Loucy (cell line): ENCODE measurements around the gene M1AP.

Experiments used
- H2AFZ ChIP-seq: fragments of 200-600 bp; sonication (generic); 2 replicates; pipeline ENCODE4 v1.6.0; 2016; ENCODE audit warnings: antibody characterized with exemption, mild to moderate bottlenecking, low read length, moderate library complexity
- H3F3A ChIP-seq: fragments of 200-600 bp; 2 replicates; pipeline ENCODE4 v1.6.0; 2016; ENCODE audit warnings: antibody characterized with exemption, low read depth, mild to moderate bottlenecking
- H3K27me3 ChIP-seq: fragments of 200-600 bp; sonication (generic); 2 replicates; pipeline ENCODE4 v1.6.1; 2014; ENCODE audit warnings: low read length, mild to moderate bottlenecking; ENCODE audit not compliant: insufficient read depth, poor library complexity, severe bottlenecking
- H3K36me3 ChIP-seq: fragments of 200-600 bp; sonication (generic); 2 replicates; pipeline ENCODE4 v1.6.1; 2016; ENCODE audit warnings: low read length; ENCODE audit not compliant: insufficient read depth
- H3K4me1 ChIP-seq: fragments of 200-600 bp; sonication (generic); 2 replicates; pipeline ENCODE4 v1.5.1; 2014; ENCODE audit warnings: low read length, mild to moderate bottlenecking; ENCODE audit not compliant: insufficient read depth, poor library complexity, severe bottlenecking
- H3K4me2 ChIP-seq: fragments of 200-600 bp; sonication (generic); 2 replicates; pipeline ENCODE4 v1.6.0; 2014; ENCODE audit warnings: antibody characterized with exemption, low read length, low read depth, mild to moderate bottlenecking; ENCODE audit not compliant: poor library complexity, severe bottlenecking
- H3K4me3 ChIP-seq: fragments of 200-600 bp; sonication (generic); 2 replicates; pipeline ENCODE4 v1.5.1; 2014; ENCODE audit warnings: low read length, mild to moderate bottlenecking, mixed read lengths; ENCODE audit not compliant: poor library complexity, severe bottlenecking
- H3K79me2 ChIP-seq: fragments of 200-600 bp; sonication (generic); 2 replicates; pipeline ENCODE4 v1.6.1; 2014; ENCODE audit warnings: low read length; ENCODE audit not compliant: insufficient read depth
- H3K9ac ChIP-seq: fragments of 200-600 bp; sonication (generic); 2 replicates; pipeline ENCODE4 v1.6.0; 2014; ENCODE audit warnings: mild to moderate bottlenecking, low read depth, low read length, moderate library complexity; ENCODE audit not compliant: poor library complexity, severe bottlenecking
- H3K9me2 ChIP-seq: fragments of 200-600 bp; sonication (generic); replicated peaks from 2 replicates; pipeline ENCODE4 v1.6.1; 2016; ENCODE audit warnings: low read depth, low read length, mixed read lengths
- H3K9me3 ChIP-seq: fragments of 200-600 bp; sonication (generic); 2 replicates; pipeline ENCODE4 v1.6.1; 2014; ENCODE audit warnings: mild to moderate bottlenecking, antibody characterized with exemption, low read length, low read depth; ENCODE audit not compliant: insufficient read depth
- H4K20me1 ChIP-seq: fragments of 200-600 bp; sonication (generic); 2 replicates; pipeline ENCODE4 v1.6.0; 2014; ENCODE audit warnings: antibody characterized with exemption, low read length, mild to moderate bottlenecking; ENCODE audit not compliant: insufficient read depth, poor library complexity, severe bottlenecking
- EZH2phosphoT487 ChIP-seq: fragments of 200-600 bp; IDR thresholded peaks from 2 replicates; pipeline ENCODE4 v1.6.1; 2018; ENCODE audit warnings: antibody characterized with exemption, mild to moderate bottlenecking, moderate library complexity, borderline replicate concordance
- TF ChIP-seq, protein P1 (sequence below): fragments of 200-600 bp; sonication (generic); conservative IDR thresholded peaks from 2 replicates; pipeline ENCODE4 v1.5.1; 2014; ENCODE audit warnings: mild to moderate bottlenecking, antibody characterized with exemption, low read length

The M1AP gene

DNA sequence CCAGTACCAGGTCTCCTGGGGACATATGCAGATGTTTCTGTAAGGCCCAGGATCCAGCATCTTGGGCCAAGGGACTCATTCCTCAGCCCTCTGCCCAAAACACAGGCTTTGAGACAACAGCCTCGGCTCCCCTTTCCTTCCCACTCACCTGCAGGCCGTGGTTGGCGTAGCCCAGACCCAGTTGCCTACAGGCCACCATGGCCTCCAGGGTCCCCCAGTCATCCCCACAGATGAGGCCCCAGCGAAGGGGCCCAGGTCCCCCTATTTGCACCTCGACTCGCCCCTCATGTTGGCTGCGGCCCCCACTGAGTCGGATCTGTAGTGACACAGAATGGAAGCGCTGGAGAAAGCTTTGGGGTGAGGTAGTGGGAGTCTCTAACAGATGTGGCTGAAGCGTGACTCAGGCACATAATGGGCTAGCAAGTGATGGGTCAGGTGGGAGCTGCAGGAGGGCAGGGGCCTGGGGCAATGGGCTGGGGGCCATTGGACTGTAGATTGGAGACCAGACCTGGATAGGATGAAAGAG, 112.6 kb downstream of the M1AP start:
- peaks cover 16% of the 10 kb centered on the region for H3K4me1 ChIP-seq
- H3K9me3 ChIP-seq, result no peaks in the 10 kb centered on the region
- H3K4me2 ChIP-seq, result no peak overlapping the region
- H3F3A ChIP-seq, result no peaks in the 10 kb centered on the region
- no peak overlapping the region for H3K4me3 ChIP-seq
- peaks cover 4% of the 10 kb centered on the region for H4K20me1 ChIP-seq
- H3K27me3 ChIP-seq, result no peaks in the 10 kb centered on the region
- no peak overlapping the region for H2AFZ ChIP-seq
- peaks cover 3% of the 10 kb centered on the region; the same call in 1 of the 2 replicates for H3K36me3 ChIP-seq
- TF ChIP-seq, protein P1, sequence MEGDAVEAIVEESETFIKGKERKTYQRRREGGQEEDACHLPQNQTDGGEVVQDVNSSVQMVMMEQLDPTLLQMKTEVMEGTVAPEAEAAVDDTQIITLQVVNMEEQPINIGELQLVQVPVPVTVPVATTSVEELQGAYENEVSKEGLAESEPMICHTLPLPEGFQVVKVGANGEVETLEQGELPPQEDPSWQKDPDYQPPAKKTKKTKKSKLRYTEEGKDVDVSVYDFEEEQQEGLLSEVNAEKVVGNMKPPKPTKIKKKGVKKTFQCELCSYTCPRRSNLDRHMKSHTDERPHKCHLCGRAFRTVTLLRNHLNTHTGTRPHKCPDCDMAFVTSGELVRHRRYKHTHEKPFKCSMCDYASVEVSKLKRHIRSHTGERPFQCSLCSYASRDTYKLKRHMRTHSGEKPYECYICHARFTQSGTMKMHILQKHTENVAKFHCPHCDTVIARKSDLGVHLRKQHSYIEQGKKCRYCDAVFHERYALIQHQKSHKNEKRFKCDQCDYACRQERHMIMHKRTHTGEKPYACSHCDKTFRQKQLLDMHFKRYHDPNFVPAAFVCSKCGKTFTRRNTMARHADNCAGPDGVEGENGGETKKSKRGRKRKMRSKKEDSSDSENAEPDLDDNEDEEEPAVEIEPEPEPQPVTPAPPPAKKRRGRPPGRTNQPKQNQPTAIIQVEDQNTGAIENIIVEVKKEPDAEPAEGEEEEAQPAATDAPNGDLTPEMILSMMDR, result no peak
- TF ChIP-seq EZH2phosphoT487, result no peak
- no peak overlapping the region for H3K9ac ChIP-seq
- peaks cover 16% of the 10 kb centered on the region for H3K79me2 ChIP-seq
- no peaks in the 10 kb centered on the region for H3K9me2 ChIP-seq

DNA sequence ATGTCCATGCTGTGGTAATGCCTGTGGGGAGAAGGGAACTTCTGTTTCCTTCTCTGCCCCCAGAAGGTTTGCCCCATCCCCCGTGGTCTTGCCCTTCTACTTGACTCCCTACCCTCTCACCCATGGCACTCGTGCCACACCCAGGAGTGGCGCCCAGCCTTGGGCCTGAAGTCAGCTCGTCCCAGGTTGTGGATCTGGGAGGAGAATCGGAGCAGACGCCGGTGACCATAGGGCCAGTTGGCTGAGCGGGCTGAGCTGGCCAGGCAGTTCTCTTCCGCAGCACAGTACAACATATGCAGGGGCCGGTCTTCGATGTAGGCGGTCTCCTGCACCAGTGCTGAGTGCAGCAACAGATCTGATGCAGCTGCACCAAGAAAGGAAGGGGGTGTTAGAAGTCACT, 113.7 kb downstream of the M1AP start:
- peaks cover 3% of the 10 kb centered on the region; the same call in 1 of the 2 replicates for H3K36me3 ChIP-seq
- H3K4me1 ChIP-seq, result peaks cover 16% of the 10 kb centered on the region
- no peak overlapping the region for H2AFZ ChIP-seq
- no peaks in the 10 kb centered on the region for H3K9me3 ChIP-seq
- no peak for TF ChIP-seq EZH2phosphoT487
- TF ChIP-seq, protein P1, result no peak
- H3K79me2 ChIP-seq, result peaks cover 24% of the 10 kb centered on the region
- H3K4me3 ChIP-seq, result no peak overlapping the region
- no peaks in the 10 kb centered on the region for H3F3A ChIP-seq
- peaks cover 4% of the 10 kb centered on the region for H3K27me3 ChIP-seq
- no peak overlapping the region for H3K4me2 ChIP-seq
- H4K20me1 ChIP-seq, result peaks cover 4% of the 10 kb centered on the region
- no peaks in the 10 kb centered on the region for H3K9me2 ChIP-seq
- H3K9ac ChIP-seq, result no peak overlapping the region

DNA sequence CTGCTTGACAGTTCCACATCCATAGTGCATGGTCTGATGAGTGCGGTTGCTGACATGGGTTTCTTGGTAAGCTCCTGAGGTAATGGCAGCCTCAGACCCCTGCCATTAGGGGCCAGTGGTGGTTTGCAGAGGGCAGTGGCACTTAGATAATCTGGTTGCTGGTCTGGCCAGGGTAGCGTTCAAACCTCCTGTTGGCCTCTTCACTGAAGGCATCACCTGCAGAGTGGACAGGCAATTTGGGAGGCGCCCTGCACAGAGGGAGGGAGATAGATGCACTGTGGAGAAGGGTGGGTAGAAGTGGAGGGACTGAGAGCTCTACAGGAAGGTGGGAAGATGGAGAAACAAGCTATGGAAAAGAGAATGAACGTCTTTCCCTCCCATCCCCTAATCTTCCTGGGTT, 114.7 kb downstream of the M1AP start:
- H3K79me2 ChIP-seq, result peaks cover 34% of the 10 kb centered on the region
- H3K27me3 ChIP-seq, result peaks cover 4% of the 10 kb centered on the region
- H3K4me2 ChIP-seq, result no peak overlapping the region
- TF ChIP-seq, protein P1, result no peak
- H3K9ac ChIP-seq, result no peak overlapping the region
- peaks cover 18% of the 10 kb centered on the region for H3K4me1 ChIP-seq
- no peaks in the 10 kb centered on the region for H3F3A ChIP-seq
- peaks cover 11% of the 10 kb centered on the region for H4K20me1 ChIP-seq
- H3K9me2 ChIP-seq, result no peaks in the 10 kb centered on the region
- H3K36me3 ChIP-seq, result peaks cover 3% of the 10 kb centered on the region; the same call in 1 of the 2 replicates
- H3K9me3 ChIP-seq, result no peaks in the 10 kb centered on the region
- no peak overlapping the region for H2AFZ ChIP-seq
- H3K4me3 ChIP-seq, result no peak overlapping the region
